ENCODE data around the gene KCNQ1OT1.

- no peak for TF ChIP-seq CTCF (IDR thresholded peaks at IDR 0.05)
- TF ChIP-seq EZH2phosphoT487 (IDR thresholded peaks at IDR 0.05) = no peak
- TF ChIP-seq EZH2 (IDR thresholded peaks at IDR 0.05) = no peak
These were observed 119.8 kb downstream of the KCNQ1OT1 start for GRCh38 chr11:2580061-2580421.
